BLaER1 treated with 17β-estradiol and CSF1 and Interleukin-3, amounts not matched to agents 10 nM and 100 nM (cell line): ENCODE measurements around the gene PAQR5.

Experiments
- H3K27ac ChIP-seq, 11 experiments: shearing (Covaris generic); formaldehyde crosslinking; 2 replicates each; pipeline ENCODE4 v1.8.1; 2022
- H3K27me3 ChIP-seq, 11 experiments: shearing (Covaris generic); formaldehyde crosslinking; 2 replicates each; pipeline ENCODE4 v1.8.1; 2022
- H3K36me3 ChIP-seq, 11 experiments: shearing (Covaris generic); formaldehyde crosslinking; 2 replicates each; pipeline ENCODE4 v1.8.1; 2022
- H3K4me1 ChIP-seq, 10 experiments: shearing (Covaris generic); formaldehyde crosslinking; 2 replicates each; pipeline ENCODE4 v1.8.1; 2022
- H3K4me2 ChIP-seq, 11 experiments: shearing (Covaris generic); formaldehyde crosslinking; 2 replicates each; pipeline ENCODE4 v1.8.1; 2022
- H3K4me3 ChIP-seq, 10 experiments: shearing (Covaris generic); formaldehyde crosslinking; 2 replicates each; pipeline ENCODE4 v1.8.1; 2022
- H3K9ac ChIP-seq, 11 experiments: shearing (Covaris generic); formaldehyde crosslinking; 2 replicates each; pipeline ENCODE4 v1.8.1; 2022
- H3K9me3 ChIP-seq, 11 experiments: shearing (Covaris generic); formaldehyde crosslinking; replicated peaks in 1 of 11; 2 replicates each; pipeline ENCODE4 v1.8.1; 2022
- H4K20me1 ChIP-seq, 11 experiments: shearing (Covaris generic); formaldehyde crosslinking; 2 replicates each; pipeline ENCODE4 v1.8.1; 2022
- Cebpa-rat ChIP-seq, 11 experiments: shearing (Covaris generic); IDR thresholded peaks; 2 replicates each; pipeline ENCODE4 v1.8.1; 2022

PAQR5 gene

GRCh38 chr15:69307939-69308338 lies 9.2 kb downstream of the PAQR5 start:
- no peak for TF ChIP-seq Cebpa-rat (IDR thresholded peaks at IDR 0.05)
- Histone ChIP-seq H3K9me3 (no peaks in the 10 kb centered on the region), H3K27ac (no peak overlapping the region), H3K9ac (no peak overlapping the region), H3K4me1 (peaks cover 0 to 81% (median 3%) of the 10 kb centered on the region in 10 experiments; a peak in 18 of 20 replicates), H3K36me3 (no peaks in the 10 kb centered on the region), H3K4me2 (peak overlapping the region in 3 of 11 experiments; percentile 37 to 62 (median 60); a peak in 4 of 22 replicates), H3K27me3 (no peaks in the 10 kb centered on the region), H3K4me3 (no peak overlapping the region), H4K20me1 (no peaks in the 10 kb centered on the region)

- H3K4me2 ChIP-seq, result peak overlapping the region in 1 of 11 experiments; percentile 21; a peak in 1 of 22 replicates
- no peaks in the 10 kb centered on the region for H3K36me3 ChIP-seq
- H4K20me1 ChIP-seq, result no peaks in the 10 kb centered on the region
- no peak overlapping the region for H3K4me3 ChIP-seq
- TF ChIP-seq Cebpa-rat (IDR thresholded peaks at IDR 0.05), result no peak
- H3K9me3 ChIP-seq, result no peaks in the 10 kb centered on the region
- H3K27me3 ChIP-seq, result no peaks in the 10 kb centered on the region
- no peak overlapping the region for H3K27ac ChIP-seq
- no peak overlapping the region for H3K9ac ChIP-seq
- peaks cover 7 to 81% (median 13%) of the 10 kb centered on the region in 10 experiments; a peak in 18 of 20 replicates for H3K4me1 ChIP-seq
These were observed 10.2 kb downstream of the PAQR5 start for GRCh38 chr15:69308949-69309348.

- Histone ChIP-seq H3K4me1 (peaks cover 7 to 70% (median 14%) of the 10 kb centered on the region in 10 experiments; a peak in 18 of 20 replicates), H4K20me1 (no peaks in the 10 kb centered on the region), H3K27me3 (no peaks in the 10 kb centered on the region; a peak in 1 of 22 replicates), H3K36me3 (no peaks in the 10 kb centered on the region), H3K4me3 (no peak overlapping the region), H3K9ac (no peak overlapping the region), H3K27ac (no peak overlapping the region), H3K4me2 (peak overlapping the region in 2 of 11 experiments; percentile 45 to 72; a peak in 3 of 22 replicates), H3K9me3 (no peaks in the 10 kb centered on the region)
- TF ChIP-seq Cebpa-rat (IDR thresholded peaks at IDR 0.05), result no peak
These were observed 12.6 kb downstream of the PAQR5 start for GRCh38 chr15:69311319-69311721.

- H4K20me1 ChIP-seq, result no peaks in the 10 kb centered on the region
- H3K9ac ChIP-seq, result no peak overlapping the region; a peak in 1 of 22 replicates
- TF ChIP-seq Cebpa-rat (IDR thresholded peaks at IDR 0.05), result no peak
- no peaks in the 10 kb centered on the region; a peak in 1 of 22 replicates for H3K27me3 ChIP-seq
- peaks cover 7 to 53% (median 14%) of the 10 kb centered on the region in 10 experiments; a peak in 18 of 20 replicates for H3K4me1 ChIP-seq
- no peaks in the 10 kb centered on the region for H3K36me3 ChIP-seq
- peak overlapping the region in 2 of 11 experiments; percentile 4; a peak in 1 of 22 replicates for H3K27ac ChIP-seq
- peak overlapping the region; percentile 19 to 80 (median 54); a peak in 20 of 22 replicates for H3K4me2 ChIP-seq
- no peak overlapping the region for H3K4me3 ChIP-seq
- no peaks in the 10 kb centered on the region for H3K9me3 ChIP-seq
These were observed 14.8 kb downstream of the PAQR5 start for GRCh38 chr15:69313432-69314000.

GRCh38 chr15:69314131-69314530 lies 15.4 kb downstream of the PAQR5 start:
- peak overlapping the region in 6 of 11 experiments; percentile 42 to 80 (median 67); a peak in 10 of 22 replicates for H3K4me2 ChIP-seq
- no peaks in the 10 kb centered on the region for H3K36me3 ChIP-seq
- no peaks in the 10 kb centered on the region for H4K20me1 ChIP-seq
- no peaks in the 10 kb centered on the region for H3K9me3 ChIP-seq
- TF ChIP-seq Cebpa-rat (IDR thresholded peaks at IDR 0.05), result no peak
- peaks cover 7 to 49% (median 14%) of the 10 kb centered on the region in 10 experiments; a peak in 18 of 20 replicates for H3K4me1 ChIP-seq
- H3K27ac ChIP-seq, result peak overlapping the region in 1 of 11 experiments; percentile 4; a peak in 1 of 22 replicates
- H3K9ac ChIP-seq, result no peak overlapping the region
- H3K4me3 ChIP-seq, result no peak overlapping the region
- no peaks in the 10 kb centered on the region; a peak in 1 of 22 replicates for H3K27me3 ChIP-seq

GRCh38 chr15:69314736-69315135 lies 16.0 kb downstream of the PAQR5 start:
- no peaks in the 10 kb centered on the region for H3K36me3 ChIP-seq
- H3K9me3 ChIP-seq, result no peaks in the 10 kb centered on the region
- no peak overlapping the region for H3K4me3 ChIP-seq
- H3K4me2 ChIP-seq, result peak overlapping the region in 4 of 11 experiments; percentile 61 to 80 (median 74); a peak in 5 of 22 replicates
- no peak overlapping the region for H3K9ac ChIP-seq
- H3K4me1 ChIP-seq, result peaks cover 7 to 44% (median 14%) of the 10 kb centered on the region in 10 experiments; a peak in 18 of 20 replicates
- H3K27me3 ChIP-seq, result no peaks in the 10 kb centered on the region; a peak in 1 of 22 replicates
- no peak overlapping the region for H3K27ac ChIP-seq
- no peak for TF ChIP-seq Cebpa-rat (IDR thresholded peaks at IDR 0.05)
- H4K20me1 ChIP-seq, result no peaks in the 10 kb centered on the region

- Histone ChIP-seq H3K9me3 (no peaks in the 10 kb centered on the region), H3K4me2 (peak overlapping the region in 1 of 11 experiments; percentile 72; a peak in 1 of 22 replicates), H4K20me1 (no peaks in the 10 kb centered on the region), H3K9ac (no peak overlapping the region), H3K4me3 (no peak overlapping the region), H3K27me3 (no peaks in the 10 kb centered on the region; a peak in 1 of 22 replicates), H3K27ac (no peak overlapping the region), H3K36me3 (no peaks in the 10 kb centered on the region), H3K4me1 (peaks cover 7 to 46% (median 14%) of the 10 kb centered on the region in 10 experiments; a peak in 18 of 20 replicates)
- TF ChIP-seq Cebpa-rat (IDR thresholded peaks at IDR 0.05), result no peak
These were observed 16.8 kb downstream of the PAQR5 start for GRCh38 chr15:69315402-69316110.

- no peak overlapping the region for H3K27ac ChIP-seq
- H4K20me1 ChIP-seq, result no peaks in the 10 kb centered on the region
- no peak overlapping the region for H3K4me3 ChIP-seq
- TF ChIP-seq Cebpa-rat (IDR thresholded peaks at IDR 0.05), result no peak
- H3K9me3 ChIP-seq, result no peaks in the 10 kb centered on the region
- no peaks in the 10 kb centered on the region; a peak in 1 of 22 replicates for H3K27me3 ChIP-seq
- H3K9ac ChIP-seq, result no peak overlapping the region
- peaks cover 7 to 41% (median 14%) of the 10 kb centered on the region in 10 experiments; a peak in 18 of 20 replicates for H3K4me1 ChIP-seq
- no peaks in the 10 kb centered on the region for H3K36me3 ChIP-seq
- H3K4me2 ChIP-seq, result no peak overlapping the region
These were observed 17.6 kb downstream of the PAQR5 start for GRCh38 chr15:69316291-69316690.

GRCh38 chr15:69317392-69317841 lies 18.7 kb downstream of the PAQR5 start:
- 0 out of 22 replicates have a peak, but pooled peaks cover 0 to 2% (median 0%) of the 10 kb centered on the region in 11 experiments for H3K9me3 ChIP-seq
- no peaks in the 10 kb centered on the region; a peak in 1 of 22 replicates for H3K27me3 ChIP-seq
- TF ChIP-seq Cebpa-rat (IDR thresholded peaks at IDR 0.05), result no peak
- no peak overlapping the region for H3K4me3 ChIP-seq
- H3K27ac ChIP-seq, result no peak overlapping the region
- H3K9ac ChIP-seq, result no peak overlapping the region
- no peaks in the 10 kb centered on the region for H3K36me3 ChIP-seq
- no peaks in the 10 kb centered on the region for H4K20me1 ChIP-seq
- no peak overlapping the region for H3K4me2 ChIP-seq
- peaks cover 7 to 30% (median 14%) of the 10 kb centered on the region in 10 experiments; a peak in 18 of 20 replicates for H3K4me1 ChIP-seq
